Neuronal stem cell (in vitro differentiated cells): ENCODE measurements around the gene BNIP5.
"Not testable (repeated sequence)": the region's sequence is repeated elsewhere in the genome, so short reads cannot be mapped to it uniquely, and the experiment has no call there.

ENCODE experiments used
- DNase-seq: peaks from one replicate; pipeline ENCODE4 v3.0.0-alpha.2; 2013; ENCODE audit warnings: low spot score
- H2AFZ ChIP-seq: one replicate; pipeline ENCODE4 v1.6.1; 2013; ENCODE audit warnings: mild to moderate bottlenecking, low read length, inconsistent platforms
- H2AK5ac ChIP-seq: 2 replicates; pipeline ENCODE4 v1.6.1; 2013; ENCODE audit warnings: low read depth, mild to moderate bottlenecking, inconsistent platforms, low read length, moderate library complexity, mixed read lengths
- H2BK120ac ChIP-seq: 2 replicates; pipeline ENCODE4 v1.6.1; 2013; ENCODE audit warnings: low read depth, mild to moderate bottlenecking, inconsistent platforms, low read length, moderate library complexity, mixed read lengths
- H2BK12ac ChIP-seq: one replicate; pipeline ENCODE4 v1.6.1; 2013; ENCODE audit warnings: low read length, inconsistent platforms
- H2BK15ac ChIP-seq: 2 replicates; pipeline ENCODE4 v1.6.1; 2013; ENCODE audit warnings: mild to moderate bottlenecking, low read length, inconsistent platforms, mixed read lengths
- H2BK5ac ChIP-seq: one replicate; pipeline ENCODE4 v1.6.1; 2013; ENCODE audit warnings: inconsistent platforms, mild to moderate bottlenecking, low read length, moderate library complexity
- H3K14ac ChIP-seq: one replicate; pipeline ENCODE4 v1.6.1; 2013; ENCODE audit warnings: low read length, inconsistent platforms
- H3K18ac ChIP-seq: 2 replicates; pipeline ENCODE4 v1.6.1; 2013; ENCODE audit warnings: low read length, inconsistent platforms
- H3K23ac ChIP-seq: 2 replicates; pipeline ENCODE4 v1.6.1; 2013; ENCODE audit warnings: low read depth, mild to moderate bottlenecking, mixed read lengths, low read length, inconsistent platforms; ENCODE audit not compliant: poor library complexity
- H3K27ac ChIP-seq: replicated peaks from 3 replicates; pipeline ENCODE4 v1.5.1; 2013; ENCODE audit warnings: low read length, inconsistent platforms
- H3K27me3 ChIP-seq, 3 experiments: 2 replicates each; pipeline ENCODE4 v1.6.1; 2013; ENCODE audit warnings: low read length in 3 of 3, mild to moderate bottlenecking in 2 of 3, inconsistent platforms in 1 of 3, low read depth in 1 of 3, mixed read lengths in 1 of 3, moderate library complexity in 1 of 3; ENCODE audit not compliant: control insufficient read depth in 3 of 3, insufficient read depth in 3 of 3
- H3K36me3 ChIP-seq, 2 donors: replicated peaks in 1 of 2; 2 replicates each; pipeline ENCODE4 v1.6.1; 2013; ENCODE audit warnings: low read length in 2 of 2; ENCODE audit not compliant: control insufficient read depth in 2 of 2, insufficient read depth in 2 of 2
- H3K4ac ChIP-seq: 2 replicates; pipeline ENCODE4 v1.6.1; 2013; ENCODE audit warnings: inconsistent platforms, mild to moderate bottlenecking, low read length, moderate library complexity
- H3K4me1 ChIP-seq, 2 donors: 1 replicate in 1 of 2; 2 replicates in 1 of 2; pipeline ENCODE4 v1.6.1; 2013; ENCODE audit warnings: low read length in 2 of 2, low read depth in 1 of 2; ENCODE audit not compliant: control insufficient read depth in 2 of 2, insufficient read depth in 1 of 2
- H3K4me2 ChIP-seq: one replicate; pipeline ENCODE4 v1.6.1; 2013; ENCODE audit warnings: mild to moderate bottlenecking, low read length, inconsistent platforms; ENCODE audit not compliant: insufficient read depth, poor library complexity, severe bottlenecking
- H3K4me3 ChIP-seq, 2 donors: 2 replicates each; pipeline ENCODE4 v1.5.1; 2013; ENCODE audit warnings: low read length in 2 of 2, mild to moderate bottlenecking in 2 of 2, inconsistent platforms in 1 of 2, moderate library complexity in 1 of 2
- H3K79me1 ChIP-seq: one replicate; pipeline ENCODE4 v1.6.1; 2013; ENCODE audit warnings: low read depth, mild to moderate bottlenecking, inconsistent platforms, low read length, moderate library complexity
- H3K9ac ChIP-seq: one replicate; pipeline ENCODE4 v1.6.1; 2013; ENCODE audit warnings: mild to moderate bottlenecking, low read depth, low read length, inconsistent platforms; ENCODE audit not compliant: poor library complexity
- H3K9me3 ChIP-seq, 2 donors: replicated peaks in 1 of 2; 2 replicates each; pipeline versions ENCODE3 to v1.6.1; 2013; ENCODE audit warnings: low read length in 2 of 2, mild to moderate bottlenecking in 2 of 2, inconsistent platforms in 1 of 2, low read depth in 1 of 2, mixed read lengths in 1 of 2, moderate library complexity in 1 of 2; ENCODE audit not compliant: control insufficient read depth in 2 of 2, insufficient read depth in 1 of 2
- H4K8ac ChIP-seq: one replicate; pipeline ENCODE4 v1.6.1; 2013; ENCODE audit warnings: low read depth, mild to moderate bottlenecking, inconsistent platforms, low read length, moderate library complexity
- H4K91ac ChIP-seq: one replicate; pipeline ENCODE4 v1.6.1; 2013; ENCODE audit warnings: low read length, low read depth, mild to moderate bottlenecking, inconsistent platforms; ENCODE audit not compliant: poor library complexity
- WGBS, 2 donors: extraction: QIAGEN DNeasy Blood & Tissue Kit; methylation state at CpG; one replicate each; pipeline ENCODE4 v1.1.7; 2013; ENCODE audit warnings: missing lambda C conversion rate in 2 of 2, mixed read lengths in 1 of 2; ENCODE audit not compliant: insufficient read length in 2 of 2, insufficient replicate concordance in 1 of 2; ENCODE audit errors: extremely low coverage in 2 of 2; 5-methylcytosine and 5-hydroxymethylcytosine counted together

The BNIP5 gene

GRCh38 chr6:36340618-36341454 lies 4.1 kb upstream of the BNIP5 start:
- no peak overlapping the region for H3K4ac ChIP-seq
- peak; percentile 45 for DNase-seq

DNA sequence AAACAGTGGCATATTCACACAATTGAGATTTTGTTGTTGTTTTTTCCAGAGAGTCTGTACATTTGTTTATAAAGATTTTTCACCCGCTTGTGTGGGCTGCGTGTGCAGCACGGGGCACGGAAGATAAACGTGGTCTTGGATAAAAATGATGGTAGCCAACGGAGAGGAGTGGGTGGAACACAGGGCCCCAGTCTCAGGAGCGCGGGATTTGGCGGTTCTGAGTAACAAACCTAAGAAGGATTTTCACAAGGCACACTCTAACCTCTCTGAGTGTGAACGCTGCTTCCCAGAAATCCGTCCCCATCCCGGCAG lies 3.6 kb upstream of the BNIP5 start:
- DNase-seq = no peak
- H3K4me3 ChIP-seq = no peak overlapping the region

More at GRCh38 chr6:36340618-36341454, 4.1 kb upstream of the BNIP5 start:
- Histone ChIP-seq H3K4me3 (peak overlapping the region in 1 of 2 donors; percentile 4), H3K23ac (no peak overlapping the region), H3K27ac (no peak overlapping the region), H2BK15ac (no peak overlapping the region), H3K18ac (peak overlapping the region; percentile 78), H4K8ac (no peak overlapping the region), H2BK12ac (no peak overlapping the region), H3K9me3 (no peaks in the 10 kb centered on the region), H2AK5ac (no peak overlapping the region), H3K4me1 (peaks cover 2 to 6% of the 10 kb centered on the region in 2 donors), H2BK120ac (no peak overlapping the region), H3K14ac (no peak overlapping the region), H3K9ac (no peak overlapping the region), H2AFZ (peak overlapping the region; percentile 83), H3K79me1 (no peaks in the 10 kb centered on the region), H4K91ac (no peak overlapping the region), H2BK5ac (no peak overlapping the region), H3K36me3 (no peaks in the 10 kb centered on the region), H3K4me2 (peak overlapping the region; percentile 51), H3K27me3 (peaks cover 0 to 39% (median 6%) of the 10 kb centered on the region in 3 experiments)
- WGBS, 2 donors = no CpG with 5 or more reads among the region's 36 CpGs

DNA sequence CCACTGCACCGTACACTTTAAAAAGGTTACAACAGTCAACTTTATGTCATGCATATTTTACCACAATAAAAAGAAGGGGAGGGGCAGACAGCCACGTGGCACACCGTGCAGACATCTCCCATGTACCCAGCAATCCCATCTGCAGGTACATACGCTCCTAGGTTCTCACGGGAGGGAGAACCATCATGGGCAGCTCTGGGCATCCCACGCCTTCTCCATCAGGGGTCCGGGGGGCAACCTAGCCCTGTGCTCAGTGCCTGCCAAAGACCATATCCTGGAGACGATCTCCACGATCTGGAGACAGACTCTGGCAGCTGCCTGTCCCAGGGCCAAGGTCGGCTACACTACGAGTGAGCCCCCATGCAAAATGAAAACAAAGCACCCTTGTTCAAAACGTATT lies 2.5 kb upstream of the BNIP5 start:
- Histone ChIP-seq H2AK5ac (no peak overlapping the region), H3K79me1 (no peaks in the 10 kb centered on the region), H2AFZ (no peak overlapping the region), H2BK120ac (no peak overlapping the region), H3K14ac (no peak overlapping the region), H3K9ac (no peak overlapping the region), H2BK15ac (no peak overlapping the region), H3K18ac (no peak overlapping the region), H4K8ac (no peak overlapping the region), H3K9me3 (no peaks in the 10 kb centered on the region), H3K36me3 (no peaks in the 10 kb centered on the region), H2BK5ac (no peak overlapping the region), H3K4me2 (no peak overlapping the region), H3K27me3 (peaks cover 0 to 56% (median 6%) of the 10 kb centered on the region in 3 experiments), H3K4me3 (no peak overlapping the region), H4K91ac (no peak overlapping the region), H3K23ac (no peak overlapping the region), H3K4ac (no peak overlapping the region), H2BK12ac (no peak overlapping the region), H3K4me1 (peaks cover 4 to 10% of the 10 kb centered on the region in 2 donors), H3K27ac (no peak overlapping the region)
- DNase-seq = no peak
- no CpG with 5 or more reads among the region's 12 CpGs for WGBS, 2 donors

More for the DNA sequence above, 3.6 kb upstream of the BNIP5 start:
- Histone ChIP-seq H3K9ac (no peak overlapping the region), H2AFZ (peak overlapping the region; percentile 83), H2BK15ac (no peak overlapping the region), H3K4me1 (peaks cover 2 to 3% of the 10 kb centered on the region in 2 donors), H2AK5ac (no peak overlapping the region), H3K18ac (no peak overlapping the region), H3K9me3 (no peaks in the 10 kb centered on the region), H3K27me3 (peaks cover 0 to 44% (median 6%) of the 10 kb centered on the region in 3 experiments), H3K36me3 (no peaks in the 10 kb centered on the region), H3K79me1 (no peaks in the 10 kb centered on the region), H3K27ac (no peak overlapping the region), H3K14ac (no peak overlapping the region), H2BK12ac (no peak overlapping the region), H2BK120ac (no peak overlapping the region), H3K23ac (no peak overlapping the region), H3K4me2 (peak overlapping the region; percentile 51), H3K4ac (no peak overlapping the region), H4K8ac (no peak overlapping the region), H2BK5ac (no peak overlapping the region), H4K91ac (no peak overlapping the region)
- WGBS, 2 donors = no CpG with 5 or more reads among the region's 12 CpGs

DNA sequence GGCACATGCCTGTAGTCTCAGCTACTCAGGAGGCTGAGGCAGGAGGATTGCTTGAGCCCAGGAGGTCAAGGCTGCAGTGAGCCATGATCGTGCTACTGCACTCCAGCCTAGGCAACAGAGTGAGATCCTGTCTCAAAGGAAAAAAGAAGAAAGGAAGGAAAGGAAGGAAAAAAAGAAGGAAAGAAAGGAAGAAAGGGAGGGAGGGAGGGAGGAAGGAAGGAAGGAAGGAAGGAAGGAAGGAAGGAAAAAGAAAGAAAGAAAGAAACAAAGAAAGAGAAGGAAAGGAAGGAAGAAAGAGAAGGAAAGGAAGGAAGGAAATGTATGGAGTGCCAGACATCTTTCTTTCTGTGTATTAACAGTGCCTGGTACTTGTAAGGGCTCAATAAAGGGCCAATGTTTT lies 1.5 kb upstream of the BNIP5 start:
- DNase-seq, H3K4ac ChIP-seq, H2BK12ac ChIP-seq, H4K8ac ChIP-seq, H3K23ac ChIP-seq, H2AK5ac ChIP-seq, H3K4me3 ChIP-seq, H4K91ac ChIP-seq, H3K4me2 ChIP-seq, H3K79me1 ChIP-seq, H3K14ac ChIP-seq, H3K36me3 ChIP-seq, H2BK5ac ChIP-seq, H2AFZ ChIP-seq, H2BK15ac ChIP-seq, H3K18ac ChIP-seq, H3K27ac ChIP-seq, H3K9me3 ChIP-seq, H2BK120ac ChIP-seq, H3K9ac ChIP-seq: not testable (repeated sequence)
- Histone ChIP-seq H3K4me1 (peaks cover 8 to 14% of the 10 kb centered on the region in 2 donors), H3K27me3 (peaks cover 0 to 61% (median 6%) of the 10 kb centered on the region in 3 experiments)
- no CpG with 5 or more reads among the region's 1 CpG for WGBS, 2 donors
